Keratinocyte (primary cell): ENCODE measurements around the gene CREBL2.

Source experiments
- CTCF ChIP-seq, 3 experiments: IDR thresholded peaks in 1 of 3; conservative IDR thresholded peaks in 1 of 3; optimal IDR thresholded peaks in 1 of 3; 2 replicates in 2 of 3; 3 replicates in 1 of 3; pipeline versions ENCODE3 to v1.5.1; 2011; ENCODE audit warnings: low read length in 3 of 3, mild to moderate bottlenecking in 3 of 3, moderate library complexity in 2 of 3, control low read depth in 1 of 3, inconsistent platforms in 1 of 3; ENCODE audit not compliant: insufficient read depth in 2 of 3; ENCODE audit errors: extremely low read depth in 1 of 3
- EZH2 ChIP-seq: IDR thresholded peaks from one replicate; pipeline ENCODE4 v1.6.1; 2012; ENCODE audit warnings: inconsistent platforms, mild to moderate bottlenecking, low read length, moderate library complexity

GRCh38 chr12:12612358-12612757 is 682 bp downstream of the CREBL2 start:
- TF ChIP-seq CTCF (optimal IDR thresholded peaks at IDR 0.05 in 1 of 3, IDR thresholded peaks at IDR 0.05 in 1 of 3, conservative IDR thresholded peaks at IDR 0.05 in 1 of 3; ENCODE audit: extremely low read depth in 1 of 3, insufficient read depth in 2 of 3, low read length in 3 of 3) (no peak), EZH2 (no peak)
